KMS-11 (cell line): ENCODE results near the gene NTHL1.

ENCODE experiments used
- H2AFZ ChIP-seq: fragments of 200-600 bp; sonication (generic); 2 replicates; pipeline ENCODE4 v1.6.1; 2016; ENCODE audit warnings: antibody characterized with exemption, mixed run types, low read depth
- H3K27ac ChIP-seq: fragments of 200-600 bp; sonication (generic); 2 replicates; pipeline ENCODE4 v1.6.1; 2016; ENCODE audit warnings: mild to moderate bottlenecking, mixed run types
- H3K27me3 ChIP-seq: fragments of 200-600 bp; sonication (generic); 2 replicates; pipeline ENCODE4 v1.6.1; 2017; ENCODE audit warnings: mild to moderate bottlenecking, low read depth, mixed run types, moderate library complexity; ENCODE audit not compliant: insufficient read depth
- H3K36me3 ChIP-seq: fragments of 200-600 bp; sonication (generic); 2 replicates; pipeline ENCODE4 v1.6.1; 2017; ENCODE audit warnings: mild to moderate bottlenecking, mixed run types; ENCODE audit not compliant: insufficient read depth
- H3K4me1 ChIP-seq: fragments of 200-600 bp; sonication (generic); 2 replicates; pipeline ENCODE4 v1.6.1; 2016; ENCODE audit warnings: mild to moderate bottlenecking, low read depth, mixed run types; ENCODE audit not compliant: poor library complexity, severe bottlenecking
- H3K4me2 ChIP-seq: fragments of 200-600 bp; sonication (generic); 2 replicates; pipeline ENCODE4 v1.7.0; 2016; ENCODE audit warnings: mild to moderate bottlenecking, mixed run types
- H3K4me3 ChIP-seq: fragments of 200-600 bp; sonication (generic); IDR thresholded peaks from 2 replicates; pipeline ENCODE4 v1.6.1; 2017; ENCODE audit warnings: low read depth, low read length, mixed read lengths; ENCODE audit not compliant: insufficient read depth
- H3K79me2 ChIP-seq: fragments of 200-600 bp; sonication (generic); 2 replicates; pipeline ENCODE4 v1.6.1; 2016; ENCODE audit warnings: low read depth, mixed run types; ENCODE audit not compliant: insufficient read depth
- H3K9ac ChIP-seq: fragments of 200-600 bp; sonication (generic); 2 replicates; pipeline ENCODE4 v1.6.1; 2016; ENCODE audit warnings: mild to moderate bottlenecking, mixed run types
- H4K20me1 ChIP-seq: fragments of 200-600 bp; sonication (generic); 2 replicates; pipeline ENCODE4 v1.6.1; 2016; ENCODE audit warnings: mild to moderate bottlenecking, mixed run types; ENCODE audit not compliant: insufficient read depth
- CTCF ChIP-seq: fragments of 200-600 bp; sonication (generic); conservative IDR thresholded peaks from 2 replicates; pipeline ENCODE4 v1.6.1; 2017; ENCODE audit warnings: low read depth, mild to moderate bottlenecking, antibody characterized with exemption, low read length, moderate library complexity, mixed read lengths

Gene NTHL1

GRCh38 chr16:2019921-2020831 lies 27.5 kb downstream of the NTHL1 start:
- Histone ChIP-seq H3K4me2 (no peak overlapping the region), H3K27me3 (peaks cover 12% of the 10 kb centered on the region; the same call in 1 of the 2 replicates), H2AFZ (no peak overlapping the region), H3K4me3 (no peak overlapping the region), H3K4me1 (peaks cover 10% of the 10 kb centered on the region), H4K20me1 (no peaks in the 10 kb centered on the region), H3K27ac (no peak overlapping the region), H3K79me2 (no peaks in the 10 kb centered on the region), H3K9ac (no peak overlapping the region), H3K36me3 (no peaks in the 10 kb centered on the region)
- TF ChIP-seq CTCF = no peak

- Histone ChIP-seq H4K20me1 (no peaks in the 10 kb centered on the region), H3K36me3 (no peaks in the 10 kb centered on the region), H3K4me2 (no peak within 1 kb of the TSS), H3K79me2 (no peaks in the 10 kb centered on the region), H3K4me3 (no peak within 1 kb of the TSS), H3K9ac (no peak within 1 kb of the TSS), H3K27ac (no peak within 1 kb of the TSS), H2AFZ (no peak within 1 kb of the TSS), H3K4me1 (peaks cover 10% of the 10 kb centered on the region), H3K27me3 (peaks cover 12% of the 10 kb centered on the region; the same call in 1 of the 2 replicates)
- TF ChIP-seq CTCF = no peak
Measured at GRCh38 chr16:2019518-2019920, 28.1 kb downstream of the NTHL1 start, which contains the start of gene NPW. Gene NPW, plus strand, starts transcription at chr16:2019785.

- TF ChIP-seq CTCF = peak; percentile 51
- Histone ChIP-seq H3K9ac (no peak overlapping the region), H3K4me3 (no peak overlapping the region)
Measured at GRCh38 chr16:2016407-2016922, 31.2 kb downstream of the NTHL1 start.

GRCh38 chr16:2015947-2016208 lies 31.8 kb downstream of the NTHL1 start:
- no peaks in the 10 kb centered on the region for H3K79me2 ChIP-seq
- no peak overlapping the region for H3K4me2 ChIP-seq
- no peaks in the 10 kb centered on the region for H3K36me3 ChIP-seq
- H4K20me1 ChIP-seq = no peaks in the 10 kb centered on the region
- no peak for TF ChIP-seq CTCF
- H3K4me1 ChIP-seq = no peaks in the 10 kb centered on the region
- H3K9ac ChIP-seq = no peak overlapping the region
- H2AFZ ChIP-seq = no peak overlapping the region
- H3K4me3 ChIP-seq = no peak overlapping the region
- H3K27ac ChIP-seq = no peak overlapping the region
- H3K27me3 ChIP-seq = peaks cover 1% of the 10 kb centered on the region; the same call in 1 of the 2 replicates

More at GRCh38 chr16:2016407-2016922, 31.2 kb downstream of the NTHL1 start:
- no peaks in the 10 kb centered on the region for H3K4me1 ChIP-seq
- no peaks in the 10 kb centered on the region for H4K20me1 ChIP-seq
- H3K27me3 ChIP-seq = peaks cover 7% of the 10 kb centered on the region; the same call in 1 of the 2 replicates
- H2AFZ ChIP-seq = no peak overlapping the region
- no peaks in the 10 kb centered on the region for H3K79me2 ChIP-seq
- no peak overlapping the region for H3K4me2 ChIP-seq
- H3K36me3 ChIP-seq = no peaks in the 10 kb centered on the region
- no peak overlapping the region for H3K27ac ChIP-seq
